ENCODE results near the gene TSSC4.

The TSSC4 gene

DNA sequence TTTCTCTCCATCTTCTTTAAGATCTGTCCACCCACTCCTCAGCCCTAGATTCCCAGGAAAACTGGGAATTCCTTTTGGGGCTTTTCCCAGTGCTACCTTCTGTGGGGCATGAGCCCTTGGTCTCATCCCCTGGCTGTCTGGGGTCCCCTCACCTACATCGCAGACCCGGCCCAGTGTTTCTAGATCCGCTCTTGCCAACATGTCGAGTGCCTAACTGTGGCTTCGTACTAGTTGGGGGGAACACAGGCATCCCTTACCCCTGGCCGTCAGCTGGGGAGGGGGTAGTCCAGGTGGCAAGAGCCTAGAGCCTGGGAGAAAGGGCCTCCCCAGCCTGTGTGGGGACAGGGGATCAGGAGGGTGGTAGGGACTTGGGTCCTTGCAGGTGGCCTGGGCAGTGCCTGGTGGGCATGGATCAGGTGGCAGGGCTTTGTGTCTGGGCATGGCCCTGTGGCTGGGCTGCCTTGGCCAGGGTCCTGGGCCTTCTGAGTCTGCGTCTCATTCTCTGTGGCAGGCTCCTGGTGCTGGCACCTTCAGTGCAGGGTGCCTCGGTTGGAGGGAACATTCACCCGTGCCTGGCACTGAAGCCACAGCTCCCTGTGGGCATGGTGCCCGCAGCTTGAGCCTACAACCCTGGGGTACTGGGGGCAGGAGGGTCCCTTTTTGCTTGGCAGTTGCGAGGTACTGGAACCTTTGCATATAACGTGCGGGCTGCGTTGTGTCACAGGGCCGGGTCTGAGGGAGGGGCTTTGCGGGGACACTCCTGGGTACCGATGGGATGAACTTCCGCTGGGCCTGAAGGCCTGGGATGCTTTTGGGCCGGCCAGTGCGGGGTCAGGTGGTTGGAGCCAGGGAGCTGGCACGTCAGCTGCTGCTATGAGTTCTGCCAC is 48.4 kb downstream of the TSSC4 start:
- H3K36me3 ChIP-seq (ENCODE audit: insufficient read depth), result no peaks in the 10 kb centered on the region
- H2AFZ ChIP-seq (ENCODE audit: low read depth), result no peak overlapping the region
- H3K4me3 ChIP-seq (IDR thresholded peaks at IDR 0.05; ENCODE audit: insufficient read depth, low read depth, low read length), result no peak overlapping the region
- H3K9ac ChIP-seq, result no peak overlapping the region
- peaks cover 23% of the 10 kb centered on the region for H3K4me1 ChIP-seq (ENCODE audit: low read depth, poor library complexity, severe bottlenecking)
- no peaks in the 10 kb centered on the region for H3K27me3 ChIP-seq (ENCODE audit: insufficient read depth, low read depth)
- no peak overlapping the region for H3K27ac ChIP-seq
- no peak overlapping the region for H3K4me2 ChIP-seq
- H3K79me2 ChIP-seq (ENCODE audit: insufficient read depth, low read depth), result peaks cover 5% of the 10 kb centered on the region; the same call in 1 of the 2 replicates
- TF ChIP-seq, protein P1, sequence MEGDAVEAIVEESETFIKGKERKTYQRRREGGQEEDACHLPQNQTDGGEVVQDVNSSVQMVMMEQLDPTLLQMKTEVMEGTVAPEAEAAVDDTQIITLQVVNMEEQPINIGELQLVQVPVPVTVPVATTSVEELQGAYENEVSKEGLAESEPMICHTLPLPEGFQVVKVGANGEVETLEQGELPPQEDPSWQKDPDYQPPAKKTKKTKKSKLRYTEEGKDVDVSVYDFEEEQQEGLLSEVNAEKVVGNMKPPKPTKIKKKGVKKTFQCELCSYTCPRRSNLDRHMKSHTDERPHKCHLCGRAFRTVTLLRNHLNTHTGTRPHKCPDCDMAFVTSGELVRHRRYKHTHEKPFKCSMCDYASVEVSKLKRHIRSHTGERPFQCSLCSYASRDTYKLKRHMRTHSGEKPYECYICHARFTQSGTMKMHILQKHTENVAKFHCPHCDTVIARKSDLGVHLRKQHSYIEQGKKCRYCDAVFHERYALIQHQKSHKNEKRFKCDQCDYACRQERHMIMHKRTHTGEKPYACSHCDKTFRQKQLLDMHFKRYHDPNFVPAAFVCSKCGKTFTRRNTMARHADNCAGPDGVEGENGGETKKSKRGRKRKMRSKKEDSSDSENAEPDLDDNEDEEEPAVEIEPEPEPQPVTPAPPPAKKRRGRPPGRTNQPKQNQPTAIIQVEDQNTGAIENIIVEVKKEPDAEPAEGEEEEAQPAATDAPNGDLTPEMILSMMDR (conservative IDR thresholded peaks at IDR 0.05; ENCODE audit: low read depth, low read length), result no peak
- H4K20me1 ChIP-seq (ENCODE audit: insufficient read depth), result no peaks in the 10 kb centered on the region

GRCh38 chr11:2449548-2450320 is 49.2 kb downstream of the TSSC4 start:
- TF ChIP-seq, protein P1 (conservative IDR thresholded peaks at IDR 0.05; ENCODE audit: low read depth, low read length), result no peak
- no peaks in the 10 kb centered on the region for H4K20me1 ChIP-seq (ENCODE audit: insufficient read depth)
- H3K4me3 ChIP-seq (IDR thresholded peaks at IDR 0.05; ENCODE audit: insufficient read depth, low read depth, low read length), result no peak overlapping the region
- H2AFZ ChIP-seq (ENCODE audit: low read depth), result no peak overlapping the region
- peaks cover 19% of the 10 kb centered on the region for H3K4me1 ChIP-seq (ENCODE audit: low read depth, poor library complexity, severe bottlenecking)
- no peaks in the 10 kb centered on the region for H3K36me3 ChIP-seq (ENCODE audit: insufficient read depth)
- no peak overlapping the region for H3K9ac ChIP-seq
- H3K27ac ChIP-seq, result no peak overlapping the region
- no peak overlapping the region for H3K4me2 ChIP-seq
- H3K79me2 ChIP-seq (ENCODE audit: insufficient read depth, low read depth), result peaks cover 5% of the 10 kb centered on the region; the same call in 1 of the 2 replicates
- H3K27me3 ChIP-seq (ENCODE audit: insufficient read depth, low read depth), result no peaks in the 10 kb centered on the region

DNA sequence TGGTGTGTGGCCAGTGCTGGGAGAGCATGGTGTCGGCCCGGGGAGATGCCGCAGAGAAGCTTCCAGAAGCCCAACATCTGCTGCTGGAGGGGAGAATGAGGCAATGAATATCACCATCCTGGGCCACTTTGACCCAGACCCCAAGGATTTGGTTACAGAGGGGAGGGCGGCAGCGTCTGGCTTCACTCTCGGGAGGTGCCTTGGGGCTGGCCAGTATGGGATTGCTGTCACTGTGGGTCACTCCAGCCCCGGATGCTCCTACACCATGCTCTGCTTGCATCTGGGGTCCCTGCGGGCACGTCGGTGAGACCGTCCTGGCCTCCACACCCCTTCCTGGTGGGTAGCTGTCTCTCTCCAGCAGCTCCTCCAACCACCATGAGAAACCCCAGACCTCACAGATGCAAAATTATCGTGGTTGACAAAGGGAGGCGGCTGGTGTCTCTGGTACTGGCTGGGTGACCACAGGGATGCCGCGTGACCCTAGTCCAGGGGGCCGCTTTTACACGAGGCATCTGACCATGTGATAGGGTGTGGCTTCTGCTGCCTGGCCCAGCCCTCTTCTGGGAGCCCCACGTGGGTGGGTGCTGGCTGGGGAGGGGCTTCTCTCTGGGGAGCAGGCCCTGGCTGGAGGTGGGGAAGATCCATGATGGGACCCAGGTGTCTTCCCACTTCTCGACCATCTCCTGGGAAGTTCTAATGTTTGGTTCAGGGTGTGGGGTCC is 49.9 kb downstream of the TSSC4 start:
- Histone ChIP-seq H3K4me2 (no peak overlapping the region), H3K36me3 (ENCODE audit: insufficient read depth) (no peaks in the 10 kb centered on the region), H3K4me3 (IDR thresholded peaks at IDR 0.05; ENCODE audit: insufficient read depth, low read depth, low read length) (no peak overlapping the region), H3K4me1 (ENCODE audit: low read depth, poor library complexity, severe bottlenecking) (peaks cover 19% of the 10 kb centered on the region), H4K20me1 (ENCODE audit: insufficient read depth) (no peaks in the 10 kb centered on the region), H2AFZ (ENCODE audit: low read depth) (no peak overlapping the region), H3K27me3 (ENCODE audit: insufficient read depth, low read depth) (no peaks in the 10 kb centered on the region), H3K27ac (no peak overlapping the region), H3K79me2 (ENCODE audit: insufficient read depth, low read depth) (peaks cover 5% of the 10 kb centered on the region; the same call in 1 of the 2 replicates), H3K9ac (no peak overlapping the region)
- TF ChIP-seq, protein P1 (conservative IDR thresholded peaks at IDR 0.05; ENCODE audit: low read depth, low read length), result no peak

- Histone ChIP-seq H3K9ac (no peak overlapping the region), H3K79me2 (ENCODE audit: insufficient read depth, low read depth) (peaks cover 5% of the 10 kb centered on the region; the same call in 1 of the 2 replicates), H3K4me3 (IDR thresholded peaks at IDR 0.05; ENCODE audit: insufficient read depth, low read depth, low read length) (no peak overlapping the region), H2AFZ (ENCODE audit: low read depth) (no peak overlapping the region), H3K4me2 (no peak overlapping the region), H3K27me3 (ENCODE audit: insufficient read depth, low read depth) (no peaks in the 10 kb centered on the region), H4K20me1 (ENCODE audit: insufficient read depth) (no peaks in the 10 kb centered on the region), H3K36me3 (ENCODE audit: insufficient read depth) (no peaks in the 10 kb centered on the region), H3K27ac (no peak overlapping the region), H3K4me1 (ENCODE audit: low read depth, poor library complexity, severe bottlenecking) (peaks cover 13% of the 10 kb centered on the region)
- TF ChIP-seq, protein P1 (conservative IDR thresholded peaks at IDR 0.05; ENCODE audit: low read depth, low read length), result no peak
These were observed 50.8 kb downstream of the TSSC4 start for GRCh38 chr11:2451336-2451735.
